Mesenchymal stem cell (in vitro differentiated cells and primary cell): ENCODE measurements around the gene MPDZ.

Experiments used
- DNase-seq: peaks from one replicate; pipeline ENCODE4 v3.0.0-alpha.2; 2013
- H2AFZ ChIP-seq: one replicate; pipeline ENCODE4 v1.6.1; 2013; ENCODE audit warnings: low read depth, mild to moderate bottlenecking, control low read depth, inconsistent platforms, low read length, moderate library complexity
- H2AK5ac ChIP-seq: 2 replicates; pipeline ENCODE4 v1.6.1; 2013; ENCODE audit warnings: low read length, moderate library complexity, mild to moderate bottlenecking, inconsistent platforms; ENCODE audit not compliant: severe bottlenecking
- H2BK120ac ChIP-seq: one replicate; pipeline ENCODE4 v1.6.1; 2013; ENCODE audit warnings: low read depth, mild to moderate bottlenecking, inconsistent platforms, low read length, moderate library complexity
- H2BK12ac ChIP-seq, 2 experiments: one replicate each; pipeline ENCODE4 v1.6.1; 2013; ENCODE audit warnings: inconsistent platforms in 2 of 2, low read length in 2 of 2, mild to moderate bottlenecking in 2 of 2, moderate library complexity in 2 of 2, control low read depth in 1 of 2
- H2BK15ac ChIP-seq: one replicate; pipeline ENCODE4 v1.6.1; 2013; ENCODE audit warnings: mild to moderate bottlenecking, low read depth, inconsistent platforms; ENCODE audit not compliant: poor library complexity, severe bottlenecking
- H2BK5ac ChIP-seq: 2 replicates; pipeline ENCODE4 v1.6.1; 2013; ENCODE audit warnings: low read depth, mild to moderate bottlenecking, low read length, control low read depth, inconsistent platforms; ENCODE audit not compliant: poor library complexity, severe bottlenecking
- H3K14ac ChIP-seq, 2 experiments: one replicate each; pipeline ENCODE4 v1.6.1; 2013; ENCODE audit warnings: inconsistent platforms in 2 of 2, low read length in 2 of 2, control low read depth in 1 of 2, mild to moderate bottlenecking in 1 of 2, moderate library complexity in 1 of 2
- H3K18ac ChIP-seq, 2 experiments: one replicate each; pipeline ENCODE4 v1.6.1; 2013; ENCODE audit warnings: inconsistent platforms in 2 of 2, low read length in 2 of 2, control low read depth in 1 of 2, low read depth in 1 of 2, mild to moderate bottlenecking in 1 of 2
- H3K23ac ChIP-seq, 2 experiments: one replicate each; pipeline ENCODE4 v1.6.1; 2013; ENCODE audit warnings: inconsistent platforms in 2 of 2, low read length in 2 of 2, mild to moderate bottlenecking in 2 of 2, moderate library complexity in 2 of 2, control low read depth in 1 of 2
- H3K27ac ChIP-seq: 2 replicates; pipeline ENCODE4 v1.5.1; 2013; ENCODE audit warnings: mild to moderate bottlenecking, moderate library complexity, low read length, control low read depth, inconsistent platforms; ENCODE audit not compliant: poor library complexity, severe bottlenecking
- H3K27me3 ChIP-seq, 2 experiments: 2 replicates each; pipeline versions ENCODE4 v1.6.1 to v1.7.0; 2013; ENCODE audit warnings: low read length in 2 of 2, mild to moderate bottlenecking in 2 of 2, moderate library complexity in 2 of 2, control low read depth in 1 of 2, inconsistent platforms in 1 of 2; ENCODE audit not compliant: control insufficient read depth in 1 of 2, insufficient read depth in 1 of 2
- H3K36me3 ChIP-seq, 2 experiments: 2 replicates each; pipeline versions ENCODE4 v1.6.1 to v1.7.0; 2013; ENCODE audit warnings: low read length in 2 of 2, control low read depth in 1 of 2, inconsistent platforms in 1 of 2, low read depth in 1 of 2, mild to moderate bottlenecking in 1 of 2; ENCODE audit not compliant: insufficient read depth in 2 of 2, control insufficient read depth in 1 of 2
- H3K4ac ChIP-seq, 2 experiments: one replicate each; pipeline ENCODE4 v1.6.1; 2013; ENCODE audit warnings: inconsistent platforms in 2 of 2, low read length in 2 of 2, mild to moderate bottlenecking in 2 of 2, moderate library complexity in 2 of 2, control low read depth in 1 of 2, low read depth in 1 of 2
- H3K4me1 ChIP-seq: 2 replicates; pipeline ENCODE4 v1.6.1; 2013; ENCODE audit warnings: low read depth, low read length, control low read depth; ENCODE audit not compliant: control insufficient read depth, insufficient read depth
- H3K4me2 ChIP-seq: 2 replicates; pipeline ENCODE4 v1.6.1; 2013; ENCODE audit warnings: low read length, mild to moderate bottlenecking, inconsistent platforms; ENCODE audit not compliant: poor library complexity, severe bottlenecking
- H3K4me3 ChIP-seq, 2 experiments: 2 replicates each; pipeline versions ENCODE4 v1.5.1 to v1.7.0; 2013; ENCODE audit warnings: low read length in 2 of 2, mild to moderate bottlenecking in 2 of 2, control low read depth in 1 of 2, low read depth in 1 of 2; ENCODE audit not compliant: insufficient read depth in 1 of 2
- H3K79me1 ChIP-seq: replicated peaks from 2 replicates; pipeline ENCODE4 v1.6.1; 2013; ENCODE audit warnings: mild to moderate bottlenecking, control low read depth, low read length, inconsistent platforms; ENCODE audit not compliant: poor library complexity, severe bottlenecking
- H3K9ac ChIP-seq: 2 replicates; pipeline ENCODE4 v1.7.0; 2013; ENCODE audit warnings: mild to moderate bottlenecking, low read length, moderate library complexity
- H3K9me3 ChIP-seq: 2 replicates; pipeline ENCODE4 v1.7.0; 2013; ENCODE audit warnings: mild to moderate bottlenecking, low read length; ENCODE audit not compliant: control insufficient read depth
- H4K8ac ChIP-seq: one replicate; pipeline ENCODE4 v1.6.1; 2013; ENCODE audit warnings: inconsistent platforms, mild to moderate bottlenecking, low read length, moderate library complexity
- H4K91ac ChIP-seq: one replicate; pipeline ENCODE4 v1.6.1; 2013; ENCODE audit warnings: mild to moderate bottlenecking, low read length, inconsistent platforms
- WGBS: methylation state at CpG from one replicate; pipeline ENCODE4 v1.1.7; 2013; ENCODE audit warnings: mixed read lengths; 5-methylcytosine and 5-hydroxymethylcytosine counted together

MPDZ gene

GRCh38 chr9:13291718-13292117 lies 12.2 kb upstream of the MPDZ start:
- H3K4me2 ChIP-seq, result no peak overlapping the region
- no peak overlapping the region for H3K18ac ChIP-seq
- H3K79me1 ChIP-seq, result no peaks in the 10 kb centered on the region
- peaks cover 2% of the 10 kb centered on the region for H3K9me3 ChIP-seq
- no peak overlapping the region for H3K14ac ChIP-seq
- WGBS, result no CpG with 5 or more reads among the region's 1 CpG
- no peak overlapping the region for H3K9ac ChIP-seq
- no peak overlapping the region for H3K27ac ChIP-seq
- no peaks in the 10 kb centered on the region for H3K4me1 ChIP-seq
- no peaks in the 10 kb centered on the region for H3K36me3 ChIP-seq
- H3K4me3 ChIP-seq, result no peak overlapping the region
- no peak overlapping the region for H2BK5ac ChIP-seq
- H3K23ac ChIP-seq, result no peak overlapping the region
- H3K27me3 ChIP-seq, result no peaks in the 10 kb centered on the region
- no peak overlapping the region for H2BK15ac ChIP-seq
- no peak overlapping the region for H2AK5ac ChIP-seq
- no peak overlapping the region for H2AFZ ChIP-seq
- no peak for DNase-seq
- H2BK120ac ChIP-seq, result no peak overlapping the region
- H2BK12ac ChIP-seq, result no peak overlapping the region
- H4K8ac ChIP-seq, result no peak overlapping the region
- no peak overlapping the region for H4K91ac ChIP-seq
- H3K4ac ChIP-seq, result no peak overlapping the region

- Histone ChIP-seq H2BK12ac (peak overlapping the region; percentile 28 to 77), H4K8ac (no peak overlapping the region), H3K9ac (no peak overlapping the region), H2AK5ac (no peak overlapping the region), H2BK120ac (no peak overlapping the region), H2BK5ac (no peak overlapping the region), H3K4ac (peak overlapping the region in 1 of 2 experiments; percentile 82), H3K18ac (no peak overlapping the region), H3K4me3 (no peak overlapping the region), H3K9me3 (no peaks in the 10 kb centered on the region), H3K36me3 (no peaks in the 10 kb centered on the region), H2AFZ (no peak overlapping the region), H3K27me3 (no peaks in the 10 kb centered on the region), H3K14ac (no peak overlapping the region), H2BK15ac (no peak overlapping the region), H4K91ac (no peak overlapping the region), H3K4me2 (no peak overlapping the region), H3K4me1 (peaks cover 1% of the 10 kb centered on the region), H3K23ac (no peak overlapping the region), H3K79me1 (no peaks in the 10 kb centered on the region), H3K27ac (no peak overlapping the region)
- peak; percentile 70 for DNase-seq
- 33% methylated on average over 2 of the region's 3 CpGs for WGBS
Measured at GRCh38 chr9:13284011-13284410, 4.5 kb upstream of the MPDZ start.

GRCh38 chr9:13282998-13283397 lies 3.5 kb upstream of the MPDZ start:
- H3K4ac ChIP-seq, result no peak overlapping the region
- H4K8ac ChIP-seq, result no peak overlapping the region
- no peak for DNase-seq
- no peak overlapping the region for H2BK5ac ChIP-seq
- H3K27ac ChIP-seq, result peak overlapping the region; percentile 49
- H3K4me1 ChIP-seq, result peaks cover 1% of the 10 kb centered on the region
- no peak overlapping the region for H2BK120ac ChIP-seq
- H3K14ac ChIP-seq, result no peak overlapping the region
- H2BK12ac ChIP-seq, result no peak overlapping the region
- H3K4me3 ChIP-seq, result no peak overlapping the region
- no peaks in the 10 kb centered on the region for H3K27me3 ChIP-seq
- H3K79me1 ChIP-seq, result no peaks in the 10 kb centered on the region
- H2AK5ac ChIP-seq, result no peak overlapping the region
- H2AFZ ChIP-seq, result no peak overlapping the region
- no peak overlapping the region for H3K4me2 ChIP-seq
- no peak overlapping the region for H2BK15ac ChIP-seq
- no peak overlapping the region for H3K23ac ChIP-seq
- H3K36me3 ChIP-seq, result no peaks in the 10 kb centered on the region
- no peaks in the 10 kb centered on the region for H3K9me3 ChIP-seq
- no peak overlapping the region for H3K18ac ChIP-seq
- H4K91ac ChIP-seq, result no peak overlapping the region
- no peak overlapping the region for H3K9ac ChIP-seq

GRCh38 chr9:13281356-13282016 lies 2.0 kb upstream of the MPDZ start:
- Histone ChIP-seq H3K4me3 (no peak overlapping the region), H2BK15ac (no peak overlapping the region), H3K23ac (no peak overlapping the region), H2BK120ac (no peak overlapping the region), H3K27me3 (no peaks in the 10 kb centered on the region), H2BK12ac (no peak overlapping the region), H4K8ac (no peak overlapping the region), H3K4me2 (no peak overlapping the region), H3K27ac (no peak overlapping the region), H3K79me1 (no peaks in the 10 kb centered on the region), H4K91ac (no peak overlapping the region), H3K9me3 (no peaks in the 10 kb centered on the region), H2BK5ac (no peak overlapping the region), H2AFZ (no peak overlapping the region), H3K36me3 (no peaks in the 10 kb centered on the region), H3K4ac (no peak overlapping the region), H3K4me1 (peaks cover 1% of the 10 kb centered on the region), H3K18ac (no peak overlapping the region), H2AK5ac (no peak overlapping the region), H3K9ac (no peak overlapping the region), H3K14ac (no peak overlapping the region)
- WGBS, result 60% methylated on average over 3 of the region's 5 CpGs
- DNase-seq, result peak; percentile 49
